ENCODE data around the gene ARHGAP26.

Gene ARHGAP26

GRCh38 chr5:142769793-142770649 lies at the start of gene ARHGAP26:
TSS of gene ARHGAP26 (plus strand) at chr5:142770377. CDS start at chr5:142770762, 385 bp downstream.
- DNase-seq = peak; percentile 99

- DNase-seq = no peak
These were observed 49.4 kb upstream of the ARHGAP26 start for GRCh38 chr5:142720641-142721271.

GRCh38 chr5:142722146-142722545 lies 48.0 kb upstream of the ARHGAP26 start:
- no peak for DNase-seq

GRCh38 chr5:142722896-142723295 lies 47.3 kb upstream of the ARHGAP26 start:
- DNase-seq = no peak

- no peak for DNase-seq
These were observed 45.4 kb upstream of the ARHGAP26 start for GRCh38 chr5:142724821-142725220.

- no peak for DNase-seq
These were observed 44.7 kb upstream of the ARHGAP26 start for GRCh38 chr5:142725231-142726187.

- no peak for DNase-seq
These were observed 43.9 kb upstream of the ARHGAP26 start for GRCh38 chr5:142726188-142726731.

GRCh38 chr5:142727735-142728047 lies 42.5 kb upstream of the ARHGAP26 start:
- no peak for DNase-seq

- no peak for DNase-seq
These were observed 34.6 kb upstream of the ARHGAP26 start for GRCh38 chr5:142735323-142736246.

- no peak for DNase-seq
These were observed 33.9 kb upstream of the ARHGAP26 start for GRCh38 chr5:142736247-142736632.

- no peak for DNase-seq
These were observed 33.0 kb upstream of the ARHGAP26 start for GRCh38 chr5:142737179-142737578.

GRCh38 chr5:142740474-142741242 lies 29.5 kb upstream of the ARHGAP26 start:
- DNase-seq = no peak

GRCh38 chr5:142743592-142744441 lies 26.4 kb upstream of the ARHGAP26 start:
- no peak for DNase-seq

- DNase-seq = no peak
These were observed 24.9 kb upstream of the ARHGAP26 start for GRCh38 chr5:142745268-142745667.

GRCh38 chr5:142746532-142747433 lies 23.4 kb upstream of the ARHGAP26 start:
- no peak for DNase-seq

- no peak for DNase-seq
These were observed 22.0 kb upstream of the ARHGAP26 start for GRCh38 chr5:142748132-142748531.

- peak; percentile 66 for DNase-seq
These were observed 21.5 kb upstream of the ARHGAP26 start for GRCh38 chr5:142748568-142749249.

- DNase-seq = no peak
These were observed 20.9 kb upstream of the ARHGAP26 start for GRCh38 chr5:142749321-142749720.
